CD8-positive, alpha-beta memory T cell (primary cell): ENCODE measurements around the gene NAA30. TPM values are rescaled to one million over a fixed set of nuclear protein-coding genes. Genes with fewer than 3 reads are reported as not detected.
"Not testable (repeated sequence)": the region's sequence is repeated elsewhere in the genome, so short reads cannot be mapped to it uniquely, and the experiment has no call there.

Experiments used
- CTCF ChIA-PET: fragments of 350-600 bp; sonication (Branson Sonifier 250); formaldehyde crosslinking; loops from one replicate; lab custom pipeline; 2021; ENCODE audit warnings: antibody characterized with exemption; lab: Charles Lee
- POLR2A ChIA-PET: fragments of 350-600 bp; sonication (Branson Sonifier 250); formaldehyde crosslinking; loops from one replicate; lab custom pipeline; 2021; ENCODE audit warnings: antibody characterized with exemption; lab: Charles Lee
- DNase-seq, 5 donors: peaks; one replicate each; pipeline versions ENCODE4 v3.0.0 to v3.0.0-alpha.2; 2020 to 2022; ENCODE audit warnings: mixed read lengths in 1 of 5
- H3K27ac ChIP-seq: one replicate; pipeline ENCODE4 v1.7.0; 2013; ENCODE audit warnings: low read depth, mild to moderate bottlenecking, low read length, moderate library complexity
- H3K27me3 ChIP-seq: 2 replicates; pipeline ENCODE4 v1.7.0; 2013; ENCODE audit warnings: low read length, mild to moderate bottlenecking; ENCODE audit not compliant: insufficient read depth, poor library complexity, severe bottlenecking
- H3K36me3 ChIP-seq: 2 replicates; pipeline ENCODE4 v1.7.0; 2013; ENCODE audit warnings: mild to moderate bottlenecking, low read length, moderate library complexity; ENCODE audit not compliant: insufficient read depth
- H3K4me1 ChIP-seq: 2 replicates; pipeline ENCODE4 v1.7.0; 2013; ENCODE audit warnings: mild to moderate bottlenecking, low read length, moderate library complexity; ENCODE audit not compliant: insufficient read depth
- H3K4me3 ChIP-seq: 2 replicates; pipeline ENCODE4 v1.7.0; 2013; ENCODE audit warnings: mild to moderate bottlenecking, low read length
- H3K9me3 ChIP-seq: 2 replicates; pipeline ENCODE4 v1.7.0; 2013; ENCODE audit warnings: mild to moderate bottlenecking, low read length
- H3K27ac Mint-ChIP-seq, 8 donors: one replicate each; pipeline ENCODE4 v1.8.0; 2020 to 2021; ENCODE audit warnings: mixed read lengths in 8 of 8, mild to moderate bottlenecking in 6 of 8, inconsistent platforms in 3 of 8, moderate library complexity in 3 of 8
- H3K27me3 Mint-ChIP-seq, 2 donors: one replicate each; pipeline ENCODE4 v1.8.0; 2020 to 2021; ENCODE audit warnings: mixed read lengths in 2 of 2, mild to moderate bottlenecking in 1 of 2, moderate library complexity in 1 of 2
- H3K36me3 Mint-ChIP-seq, 3 donors: one replicate each; pipeline ENCODE4 v1.8.0; 2020 to 2021; ENCODE audit warnings: mixed read lengths in 3 of 3, inconsistent platforms in 1 of 3, mild to moderate bottlenecking in 1 of 3
- H3K4me1 Mint-ChIP-seq, 3 donors: one replicate each; pipeline ENCODE4 v1.8.0; 2020 to 2021; ENCODE audit warnings: mixed read lengths in 3 of 3, inconsistent platforms in 1 of 3, mild to moderate bottlenecking in 1 of 3
- H3K4me3 Mint-ChIP-seq, 7 donors: one replicate each; pipeline ENCODE4 v1.8.0; 2020 to 2021; ENCODE audit warnings: mixed read lengths in 7 of 7, mild to moderate bottlenecking in 6 of 7, moderate library complexity in 4 of 7, inconsistent platforms in 2 of 7
- H3K9me3 Mint-ChIP-seq, 5 donors: one replicate each; pipeline ENCODE4 v1.8.0; 2020 to 2022; ENCODE audit warnings: mixed read lengths in 5 of 5, mild to moderate bottlenecking in 3 of 5, moderate library complexity in 2 of 5, inconsistent platforms in 1 of 5
- polyA plus RNA-seq: library from polyadenylated mRNA; unstranded; fragments of 300-500 nt; fragmentation: Illumina TruSeq; gene quantifications from one replicate; pipeline ENCODE4 v1.2.3, GENCODE V29; 2021
- total RNA-seq, 2 experiments: library from RNA; stranded (reverse); gene quantifications; one replicate each; pipeline ENCODE4 v1.2.3, GENCODE V29; 2021

Gene NAA30
- total RNA-seq, result 10 to 100 TPM; 24.0 to 25.1 TPM
- polyA plus RNA-seq, result 11.4 TPM

DNA sequence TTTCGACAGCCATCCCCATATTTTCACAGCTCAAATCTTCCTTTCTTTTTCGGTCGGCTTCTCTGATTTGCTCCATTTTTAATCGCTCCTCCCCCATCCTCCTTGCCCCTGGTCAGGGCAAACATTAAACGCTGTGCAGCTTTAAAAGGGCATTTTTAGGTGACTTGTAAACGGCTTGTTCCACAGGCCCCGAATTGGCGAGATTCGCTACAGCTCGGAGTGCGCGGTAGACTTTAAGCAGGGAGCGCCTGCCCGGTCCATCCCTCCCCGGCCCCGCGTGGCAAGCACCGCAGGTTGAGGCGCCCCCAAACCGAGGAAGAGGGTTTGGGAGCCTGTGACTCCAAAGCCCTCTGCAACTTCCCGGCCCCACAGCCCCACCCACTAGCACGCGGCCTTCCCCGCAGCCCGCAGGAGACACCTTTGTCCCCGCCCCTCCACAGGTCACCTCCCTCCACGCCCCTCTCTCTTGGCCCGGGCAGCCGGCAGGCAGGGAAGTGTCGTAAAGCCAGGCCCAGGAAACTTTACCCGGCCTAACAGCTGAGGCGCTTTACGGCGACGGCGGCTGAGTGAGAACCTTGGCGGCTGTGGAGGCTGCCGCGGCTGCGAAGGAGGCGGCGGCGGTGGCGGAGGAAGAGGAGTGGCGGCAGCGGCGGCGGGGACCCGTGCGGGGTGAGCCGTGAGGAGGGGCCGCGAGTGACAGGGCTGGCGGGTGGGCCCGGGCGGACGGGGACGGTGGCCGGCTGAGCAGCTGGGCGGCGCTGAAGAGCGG, at the start of gene NAA30:
NAA30 (plus strand) TSS at position 550 of the 769 bp plus-strand sequence. CDS start 372 bp downstream, outside the sequence.
- H3K4me3 ChIP-seq, result peak within 1 kb of the TSS; percentile 75
- POLR2A ChIA-PET, result interaction anchor here (0.6 to 2.6 kb wide), 3 partner anchors 9 to 1037 kb away, joined by 3 to 23 read pairs (median 4); partner anchors contain the start of genes AP5M1, EXOC5, KIAA0586 and TIMM9

DNA sequence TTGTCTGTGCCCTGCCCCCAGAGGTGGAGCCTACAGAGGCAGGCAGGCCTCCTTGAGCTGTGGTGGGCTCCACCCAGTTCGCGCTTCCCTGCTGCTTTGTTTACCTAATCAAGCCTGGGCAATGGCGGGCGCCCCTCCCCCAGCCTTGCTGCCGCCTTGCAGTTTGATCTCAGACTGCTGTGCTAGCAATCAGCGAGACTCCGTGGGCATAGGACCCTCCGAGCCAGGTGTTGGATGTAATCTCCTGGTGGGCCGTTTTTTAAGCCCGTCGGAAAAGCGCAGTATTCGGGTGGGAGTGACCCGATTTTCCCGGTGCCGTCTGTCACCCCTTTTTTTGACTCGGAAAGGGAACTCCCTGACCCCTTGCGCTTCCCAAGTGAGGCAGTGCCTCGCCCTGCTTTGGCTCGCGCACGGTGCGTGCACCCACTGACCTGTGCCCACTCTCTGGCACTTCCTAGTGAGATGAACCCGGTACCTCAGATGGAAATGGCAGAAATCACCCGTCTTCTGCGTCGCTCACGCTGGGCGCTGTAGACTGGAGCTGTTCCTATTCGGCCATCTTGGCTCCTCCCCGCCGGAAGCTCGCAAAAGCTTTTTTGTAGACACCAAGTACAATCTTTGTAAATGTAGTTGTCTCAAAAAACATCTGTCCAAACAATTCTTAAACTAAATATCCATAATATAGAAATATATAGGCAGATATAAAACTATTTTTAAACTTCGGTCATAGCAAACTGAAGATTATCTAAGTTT, 46.7 kb upstream of the NAA30 start:
- H3K4me3 ChIP-seq, H3K4me1 ChIP-seq, H3K9me3 ChIP-seq, H3K4me1 Mint-ChIP-seq, H3K27ac ChIP-seq, H3K36me3 Mint-ChIP-seq, CTCF ChIA-PET, H3K36me3 ChIP-seq, H3K27me3 ChIP-seq, POLR2A ChIA-PET, H3K9me3 Mint-ChIP-seq, DNase-seq: not testable (repeated sequence)
- H3K27ac Mint-ChIP-seq, result peak overlapping the region in 1 of 8 donors; percentile 33
- H3K27me3 Mint-ChIP-seq, result peaks cover 13 to 29% of the 10 kb centered on the region in 2 donors
- peak overlapping the region in 2 of 7 donors; percentile 13 to 38 for H3K4me3 Mint-ChIP-seq

More for the DNA sequence above, at the start of gene NAA30:
- peaks cover 34% of the 10 kb centered on the region for H3K4me1 ChIP-seq
- peaks cover 0 to 28% (median 0%) of the 10 kb centered on the region in 3 donors for H3K36me3 Mint-ChIP-seq
- peak within 1 kb of the TSS; percentile 87 to 99 (median 96) for H3K4me3 Mint-ChIP-seq
- no peaks in the 10 kb centered on the region for H3K9me3 Mint-ChIP-seq
- H3K9me3 ChIP-seq, result no peaks in the 10 kb centered on the region
- peak within 1 kb of the TSS; percentile 60 for H3K27ac ChIP-seq
- CTCF ChIA-PET, result interaction anchor here (0.9 to 1.6 kb wide), 4 partner anchors 26 to 1979 kb away, joined by 3 to 6 read pairs (median 4); partner anchors contain the start of genes AP5M1 and EXOC5
- H3K27ac Mint-ChIP-seq, result peak within 1 kb of the TSS; percentile 84 to 99 (median 97)
- no peaks in the 10 kb centered on the region for H3K27me3 Mint-ChIP-seq
- no peaks in the 10 kb centered on the region for H3K27me3 ChIP-seq
- H3K4me1 Mint-ChIP-seq, result peaks cover 44 to 56% (median 53%) of the 10 kb centered on the region in 3 donors
- peak; percentile 91 to 97 (median 95) for DNase-seq
- no peaks in the 10 kb centered on the region for H3K36me3 ChIP-seq

DNA sequence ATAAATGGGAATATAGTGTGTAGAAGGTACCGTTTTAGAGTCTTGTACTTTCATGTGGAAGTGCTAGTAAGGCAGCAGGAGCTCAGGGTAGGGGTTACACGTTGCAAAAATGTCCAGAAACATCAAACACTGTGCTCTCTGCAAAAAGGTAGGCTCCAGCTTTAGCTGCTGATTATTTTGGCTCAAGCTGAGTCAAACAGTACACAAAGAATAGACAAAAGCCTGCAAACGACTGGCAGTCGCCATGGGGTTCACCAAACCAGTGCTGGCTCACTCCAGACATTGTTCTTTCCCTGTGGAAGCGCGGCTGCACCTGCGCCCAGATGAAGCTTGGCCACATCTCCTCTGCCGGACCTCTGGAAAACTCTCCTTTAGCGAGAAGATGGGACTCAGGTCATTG, 45.3 kb upstream of the NAA30 start:
- H3K4me1 ChIP-seq, result no peaks in the 10 kb centered on the region
- H3K27me3 Mint-ChIP-seq, result peaks cover 13 to 41% of the 10 kb centered on the region in 2 donors
- no peaks in the 10 kb centered on the region for H3K36me3 ChIP-seq
- no peaks in the 10 kb centered on the region for H3K27me3 ChIP-seq
- H3K27ac ChIP-seq, result no peak overlapping the region
- H3K36me3 Mint-ChIP-seq, result no peaks in the 10 kb centered on the region
- no peak overlapping the region for H3K27ac Mint-ChIP-seq
- no peak overlapping the region for H3K4me3 Mint-ChIP-seq
- ChIA-PET POLR2A (no interaction called here), CTCF (no interaction called here)
- H3K4me1 Mint-ChIP-seq, result no peaks in the 10 kb centered on the region
- no peak overlapping the region for H3K4me3 ChIP-seq
- no peaks in the 10 kb centered on the region for H3K9me3 ChIP-seq
- peaks cover 0 to 9% (median 0%) of the 10 kb centered on the region in 5 donors for H3K9me3 Mint-ChIP-seq
- DNase-seq, result no peak

DNA sequence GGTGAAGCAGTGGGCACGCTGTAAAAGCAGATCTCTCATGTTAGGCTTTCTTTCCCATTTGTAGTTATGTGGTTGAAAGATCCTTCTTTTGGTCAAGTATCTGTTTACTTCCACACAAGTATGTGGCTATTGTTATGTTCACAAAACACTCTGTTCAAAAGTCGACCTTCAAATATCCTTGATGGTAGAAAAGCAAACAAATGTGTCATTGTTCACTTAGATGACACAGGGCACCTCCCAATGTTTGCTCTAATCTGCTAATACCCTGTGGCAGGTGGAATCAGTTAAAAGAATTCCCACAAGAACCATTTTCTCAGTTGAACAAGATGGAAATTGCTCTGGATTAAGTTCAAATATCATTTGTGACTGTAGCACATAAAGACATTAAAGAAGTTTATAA, 43.6 kb upstream of the NAA30 start:
- peaks cover 0 to 9% (median 0%) of the 10 kb centered on the region in 5 donors for H3K9me3 Mint-ChIP-seq
- CTCF ChIA-PET, result no interaction called here
- H3K4me1 Mint-ChIP-seq, result no peaks in the 10 kb centered on the region
- H3K27ac ChIP-seq, result no peak overlapping the region
- no peak overlapping the region for H3K4me3 ChIP-seq
- POLR2A ChIA-PET, result no interaction called here
- no peaks in the 10 kb centered on the region for H3K36me3 Mint-ChIP-seq
- no peak overlapping the region for H3K27ac Mint-ChIP-seq
- no peaks in the 10 kb centered on the region for H3K9me3 ChIP-seq
- no peaks in the 10 kb centered on the region for H3K27me3 ChIP-seq
- DNase-seq, result no peak
- H3K4me1 ChIP-seq, result no peaks in the 10 kb centered on the region
- H3K36me3 ChIP-seq, result no peaks in the 10 kb centered on the region
- H3K27me3 Mint-ChIP-seq, result peaks cover 13 to 46% of the 10 kb centered on the region in 2 donors
- no peak overlapping the region for H3K4me3 Mint-ChIP-seq

DNA sequence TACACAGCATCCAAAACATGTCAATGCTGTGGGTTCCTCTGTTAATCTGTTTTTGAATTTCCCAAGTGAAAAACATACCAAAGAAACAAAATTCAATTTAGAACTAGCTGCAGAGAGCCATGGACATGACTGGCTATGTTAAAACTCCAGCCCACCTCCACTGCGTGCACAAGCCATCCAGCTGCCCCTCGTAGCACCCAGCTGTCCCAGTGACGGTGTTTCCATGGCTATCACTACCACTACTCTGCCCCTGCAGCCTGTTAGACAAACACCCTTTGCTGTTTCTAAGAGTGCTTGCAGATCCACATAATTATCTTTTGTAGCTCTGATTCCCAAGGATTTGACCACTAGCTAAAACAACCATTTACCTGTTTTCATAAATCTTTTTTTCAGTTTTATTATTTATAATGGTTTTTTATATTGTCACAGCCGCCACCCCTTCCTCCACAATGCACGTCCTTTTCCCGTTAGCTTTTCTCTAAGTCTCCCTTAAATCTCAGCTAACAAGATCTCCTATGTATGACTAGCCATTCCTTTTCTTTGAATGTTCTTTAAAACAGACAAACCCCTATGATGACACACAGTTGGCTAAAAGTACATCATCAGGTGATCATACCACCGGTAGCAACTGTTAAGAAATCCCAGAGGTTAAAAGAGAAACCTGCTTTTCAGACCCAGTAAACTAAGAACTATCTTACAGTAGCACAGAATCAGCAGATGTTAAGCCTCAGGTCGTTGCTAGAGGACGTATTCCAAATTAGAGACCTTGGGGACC, 37.8 kb upstream of the NAA30 start:
- Mint-ChIP-seq H3K36me3 (no peaks in the 10 kb centered on the region), H3K4me3 (no peak overlapping the region), H3K9me3 (peaks cover 0 to 3% (median 0%) of the 10 kb centered on the region in 5 donors), H3K4me1 (no peaks in the 10 kb centered on the region), H3K27ac (no peak overlapping the region), H3K27me3 (peaks cover 8 to 40% of the 10 kb centered on the region in 2 donors)
- Histone ChIP-seq H3K27ac (no peak overlapping the region), H3K36me3 (no peaks in the 10 kb centered on the region), H3K27me3 (peaks cover 3% of the 10 kb centered on the region), H3K4me3 (no peak overlapping the region), H3K4me1 (no peaks in the 10 kb centered on the region), H3K9me3 (no peaks in the 10 kb centered on the region)
- POLR2A ChIA-PET, result no interaction called here
- no peak for DNase-seq
- CTCF ChIA-PET, result no interaction called here

- H3K4me3 ChIP-seq, result no peak overlapping the region
- H3K9me3 ChIP-seq, result no peaks in the 10 kb centered on the region
- no peak overlapping the region for H3K4me3 Mint-ChIP-seq
- no peaks in the 10 kb centered on the region for H3K36me3 Mint-ChIP-seq
- H3K4me1 Mint-ChIP-seq, result no peaks in the 10 kb centered on the region
- no peaks in the 10 kb centered on the region for H3K36me3 ChIP-seq
- no peak for DNase-seq
- peaks cover 7% of the 10 kb centered on the region for H3K27me3 ChIP-seq
- no peak overlapping the region for H3K27ac Mint-ChIP-seq
- ChIA-PET POLR2A (no interaction called here), CTCF (no interaction called here)
- no peak overlapping the region for H3K27ac ChIP-seq
- peaks cover 9 to 26% of the 10 kb centered on the region in 2 donors for H3K27me3 Mint-ChIP-seq
- H3K4me1 ChIP-seq, result no peaks in the 10 kb centered on the region
- H3K9me3 Mint-ChIP-seq, result peaks cover 0 to 3% (median 0%) of the 10 kb centered on the region in 5 donors
Measured at GRCh38 chr14:57355081-57355800, 35.1 kb upstream of the NAA30 start.

GRCh38 chr14:57362361-57362760, 28.0 kb upstream of the NAA30 start:
- Mint-ChIP-seq H3K4me1 (no peaks in the 10 kb centered on the region), H3K36me3 (no peaks in the 10 kb centered on the region), H3K9me3 (no peaks in the 10 kb centered on the region), H3K4me3 (no peak overlapping the region), H3K27ac (no peak overlapping the region), H3K27me3 (peaks cover 28 to 42% of the 10 kb centered on the region in 2 donors)
- CTCF ChIA-PET, result no interaction called here
- Histone ChIP-seq H3K27ac (no peak overlapping the region), H3K4me1 (no peaks in the 10 kb centered on the region), H3K4me3 (no peak overlapping the region), H3K27me3 (peaks cover 7% of the 10 kb centered on the region), H3K9me3 (no peaks in the 10 kb centered on the region), H3K36me3 (no peaks in the 10 kb centered on the region)
- no peak for DNase-seq
- POLR2A ChIA-PET, result no interaction called here
